ENCODE data around the gene HSPA9. TPM values are rescaled to one million over a fixed set of nuclear protein-coding genes. Genes with fewer than 3 reads are reported as not detected.

The HSPA9 gene
- total RNA-seq, 2 donors from 2014 or later: 208 to 261 TPM

DNA sequence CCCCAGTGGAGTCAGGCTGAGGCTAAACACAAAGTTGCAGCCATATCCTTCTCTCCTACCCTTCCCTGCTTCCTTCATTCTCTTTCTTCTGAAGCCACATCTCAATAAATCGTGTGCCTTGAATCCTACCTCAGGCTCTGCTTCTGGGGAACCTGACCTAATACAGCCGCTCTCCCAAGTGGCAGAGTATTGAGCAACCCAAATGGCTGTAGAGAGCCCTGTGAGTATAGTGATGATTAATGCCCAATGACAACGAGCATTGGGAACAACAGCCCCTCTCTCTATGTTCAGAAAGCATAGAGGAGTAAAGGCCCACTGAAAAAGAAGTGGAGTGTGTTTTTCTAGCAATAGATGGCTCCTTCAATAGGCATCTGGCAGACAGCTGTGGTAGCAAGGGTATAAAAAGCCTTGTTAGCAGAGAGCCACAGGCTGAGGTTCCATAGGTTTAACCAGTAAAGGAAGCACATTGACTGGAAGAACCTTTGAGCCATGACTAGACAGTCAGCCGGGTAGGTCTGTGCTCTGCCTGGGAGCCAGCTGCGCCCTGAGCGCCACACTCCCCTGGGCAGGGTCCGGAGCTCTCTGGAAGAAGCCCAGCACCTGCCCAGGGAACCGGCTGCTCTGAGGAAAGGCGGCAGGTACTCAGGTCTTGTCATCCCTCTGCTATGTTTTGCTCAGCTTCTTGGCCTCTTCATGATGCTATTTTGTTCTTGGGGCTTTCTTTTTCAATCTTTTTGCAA is 22.6 kb upstream of the HSPA9 start:
- intact Hi-C loops (cut with DNase I): no loop called here
- DNase-seq: no peak
- no peak for ATAC-seq

GRCh38 chr5:138596105-138596881 is 21.1 kb upstream of the HSPA9 start:
- intact Hi-C loops (cut with DNase I): no loop called here
- ATAC-seq (no peak), DNase-seq (no peak)

DNA sequence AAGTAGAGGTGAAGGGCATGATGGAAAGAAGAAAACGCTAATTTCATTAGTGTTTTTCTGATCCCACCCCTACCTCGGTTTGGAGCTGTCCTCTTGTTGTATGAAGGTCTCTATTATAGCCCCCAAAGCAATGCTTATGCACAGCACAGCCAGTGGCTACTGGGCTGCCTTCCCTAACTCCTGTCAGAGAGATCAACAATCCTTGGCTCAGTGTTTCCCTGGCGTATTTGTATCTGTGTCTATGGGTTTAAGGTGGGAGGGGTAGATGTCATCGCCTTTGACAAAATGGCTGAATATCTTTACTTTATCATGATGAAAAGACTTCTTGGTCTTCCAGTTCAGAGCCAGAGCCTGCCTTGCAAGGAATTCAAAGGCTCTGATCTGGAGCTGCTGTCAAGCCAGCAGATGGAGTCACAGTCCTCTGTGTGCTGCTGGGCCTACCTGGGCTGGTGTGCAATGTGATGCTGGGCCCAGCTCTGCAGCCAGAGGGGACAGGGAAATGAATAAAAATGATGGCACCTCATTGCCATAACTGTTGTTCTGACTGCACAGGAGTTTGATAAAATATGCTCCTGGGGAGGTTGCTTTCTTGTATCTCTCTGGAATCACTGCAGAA is 20.1 kb upstream of the HSPA9 start:
- no peak for ATAC-seq
- no peak for DNase-seq
- intact Hi-C loops (cut with DNase I): no loop called here

- ATAC-seq (no peak), DNase-seq (no peak)
- intact Hi-C loops (cut with DNase I): no loop called here
These were observed 19.3 kb upstream of the HSPA9 start for GRCh38 chr5:138594305-138595058.

- DNase-seq: no peak
- no peak for ATAC-seq
- intact Hi-C loops (cut with DNase I): loop anchor here in 1 of 2 donors (10.0 kb wide), 1 partner anchor 677 kb away; no protein-coding TSS in a partner anchor
These were observed 13.0 kb upstream of the HSPA9 start for GRCh38 chr5:138588013-138588788.

DNA sequence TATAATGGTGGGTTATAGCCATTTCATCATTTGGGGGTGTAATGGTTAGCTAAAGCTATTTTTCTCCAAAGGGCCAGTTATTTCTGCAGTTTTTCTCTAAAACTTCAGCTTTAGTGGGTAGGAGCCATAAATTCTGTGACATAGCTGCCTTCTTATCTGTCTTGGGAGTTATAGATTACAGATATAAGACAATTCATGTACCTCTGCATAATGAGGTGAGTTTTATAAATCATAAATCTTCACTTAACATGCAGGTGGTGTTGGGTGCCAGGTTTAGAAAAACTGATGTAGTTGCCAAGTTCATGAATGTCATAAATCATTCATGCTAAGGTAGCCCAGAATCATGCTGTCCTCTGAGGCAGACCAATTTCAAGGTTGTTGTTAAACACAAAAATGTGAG is 10.0 kb upstream of the HSPA9 start:
- DNase-seq: no peak
- no peak for ATAC-seq
- intact Hi-C loops (cut with DNase I): loop anchor here in 1 of 2 donors (10.0 kb wide), 1 partner anchor 680 kb away; no protein-coding TSS in a partner anchor

GRCh38 chr5:138583984-138584637 is 8.9 kb upstream of the HSPA9 start:
- intact Hi-C loops (cut with DNase I): loop anchor here (5.0 to 10.0 kb wide), 2 partner anchors 678 to 681 kb away; no protein-coding TSS in a partner anchor
- ATAC-seq (no peak), DNase-seq (no peak)

- no peak for DNase-seq
- intact Hi-C loops (cut with DNase I): loop anchor here (5.0 to 10.0 kb wide), 2 partner anchors 679 to 682 kb away; no protein-coding TSS in a partner anchor
- ATAC-seq: no peak
These were observed 7.8 kb upstream of the HSPA9 start for GRCh38 chr5:138582959-138583358.

DNA sequence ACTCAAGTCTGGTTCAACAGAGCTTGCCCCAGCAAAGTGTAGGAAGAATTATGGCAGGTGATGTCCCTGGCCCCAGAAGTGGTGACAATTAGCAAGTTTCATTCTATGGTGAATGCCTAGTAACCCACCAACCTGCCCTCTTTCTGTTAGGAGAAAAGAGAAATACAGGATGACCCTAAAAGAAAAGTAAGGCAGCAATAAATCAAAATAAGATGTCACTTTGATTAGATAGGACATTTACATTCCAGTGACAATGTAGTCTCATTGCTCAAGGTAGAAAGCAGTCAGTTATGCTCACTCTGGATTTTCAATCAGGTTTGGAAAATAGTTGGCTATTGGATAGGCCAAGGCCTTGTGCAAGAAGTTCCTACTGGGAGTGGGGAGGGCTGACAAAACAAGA is 5.6 kb upstream of the HSPA9 start:
- no peak for ATAC-seq
- intact Hi-C loops (cut with DNase I): loop anchor here (5.0 to 10.0 kb wide), 2 partner anchors 682 to 684 kb away; no protein-coding TSS in a partner anchor
- no peak for DNase-seq

DNA sequence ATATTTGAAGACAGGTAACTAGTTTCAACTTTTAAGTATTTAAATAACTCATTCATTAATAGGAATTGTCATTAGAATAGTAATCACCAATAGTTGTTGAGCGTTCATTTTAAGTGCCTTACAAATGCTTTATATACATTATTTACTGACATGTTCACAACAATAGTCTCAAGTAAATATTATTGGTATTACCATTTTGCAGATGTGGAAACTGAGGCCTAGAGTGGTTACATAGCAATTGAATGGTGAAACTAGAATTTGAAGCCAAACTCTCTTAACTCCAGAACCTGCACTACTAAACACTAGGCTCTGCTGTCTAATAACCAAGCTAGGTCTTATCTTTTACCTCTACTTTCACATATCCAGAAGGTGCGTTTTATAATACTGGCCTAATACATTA is 4.8 kb upstream of the HSPA9 start:
- DNase-seq (no peak), ATAC-seq (no peak)
- intact Hi-C loops (cut with DNase I): loop anchor here (5.0 to 10.0 kb wide), 2 partner anchors 682 to 685 kb away; no protein-coding TSS in a partner anchor

DNA sequence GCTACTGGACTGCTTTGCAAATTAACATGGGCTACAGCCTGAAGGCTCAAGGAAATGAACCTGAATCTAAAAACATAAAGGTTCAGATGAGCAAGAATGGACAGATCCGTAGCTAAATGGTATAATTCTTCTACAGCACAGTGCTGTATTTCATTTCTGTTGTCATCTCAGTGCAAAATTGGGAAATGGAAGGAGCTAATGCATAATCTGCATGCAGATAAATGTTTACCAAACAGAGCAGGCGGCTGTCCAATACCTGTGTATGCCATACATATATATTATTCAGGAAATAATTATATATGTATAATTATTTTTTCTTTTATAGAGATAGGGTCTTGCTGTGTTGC is 4.3 kb upstream of the HSPA9 start:
- no peak for ATAC-seq
- intact Hi-C loops (cut with DNase I): loop anchor here in 1 of 2 donors (5.0 kb wide), 1 partner anchor 173 kb away; the partner anchor contains the start of gene CTNNA1
- DNase-seq: no peak

- ATAC-seq (no peak), DNase-seq (no peak)
- intact Hi-C loops (cut with DNase I): loop anchor here in 1 of 2 donors (5.0 kb wide), 1 partner anchor 175 kb away; the partner anchor contains the start of gene CTNNA1
These were observed 2.3 kb upstream of the HSPA9 start for GRCh38 chr5:138577452-138577851.

GRCh38 chr5:138574744-138575193 is 432 bp downstream of the HSPA9 start:
- ATAC-seq (peak in 1 of 2 donors; percentile 30), DNase-seq (no peak)
- intact Hi-C loops (cut with DNase I): loop anchor here in 1 of 2 donors (5.0 kb wide), 1 partner anchor 178 kb away; the partner anchor contains the start of gene CTNNA1

GRCh38 chr5:138573949-138574670 is 1.1 kb downstream of the HSPA9 start:
- ATAC-seq: no peak
- intact Hi-C loops (cut with DNase I): no loop called here
- DNase-seq: no peak

DNA sequence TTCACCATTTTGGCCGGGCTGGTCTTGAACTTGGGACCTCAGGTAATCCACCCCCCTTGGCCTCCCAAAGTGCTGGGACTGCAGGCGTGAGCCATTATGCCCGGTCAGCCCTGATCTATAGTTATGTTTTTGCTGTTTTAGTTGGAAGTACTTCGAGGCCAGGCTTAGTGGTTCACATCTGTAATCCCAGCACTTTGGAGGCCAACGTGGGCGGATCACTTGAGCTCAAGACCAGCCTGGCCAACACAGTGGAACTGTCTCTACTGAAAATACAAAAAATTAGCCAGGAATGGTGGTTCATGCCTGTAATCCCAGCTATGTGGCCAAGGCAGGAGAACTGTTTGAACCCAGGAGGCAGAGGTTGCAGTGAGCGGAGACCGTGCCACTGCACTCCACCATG is 2.0 kb downstream of the HSPA9 start:
- intact Hi-C loops (cut with DNase I): no loop called here
- no peak for DNase-seq
- no peak for ATAC-seq

GRCh38 chr5:138570871-138571270 is 4.3 kb downstream of the HSPA9 start:
- no peak for ATAC-seq
- intact Hi-C loops (cut with DNase I): no loop called here

DNA sequence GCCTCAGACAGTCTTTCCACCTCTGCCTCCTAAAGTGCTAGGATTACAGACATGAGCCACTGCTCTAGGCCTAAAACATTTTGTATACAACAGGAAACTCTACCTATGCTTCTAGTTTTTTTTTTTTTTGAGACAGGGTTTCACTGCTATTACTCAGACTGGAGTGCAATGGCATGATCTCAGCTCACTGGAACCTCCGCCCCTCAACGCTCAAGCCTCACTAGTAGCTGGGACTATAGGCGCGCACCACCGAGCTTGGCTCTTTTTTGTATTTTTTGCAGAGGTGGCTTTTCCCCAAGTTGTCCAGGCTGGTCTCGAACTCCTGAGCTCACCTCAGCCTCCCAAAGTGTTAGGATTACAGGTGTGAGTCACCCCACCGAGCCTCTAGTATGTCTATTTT is 5.4 kb downstream of the HSPA9 start:
- intact Hi-C loops (cut with DNase I): no loop called here
- DNase-seq (no peak), ATAC-seq (no peak)

More at GRCh38 chr5:138570871-138571270, 4.3 kb downstream of the HSPA9 start:
- no peak for DNase-seq

Data from left cardiac atrium (tissue), 4 donors.